CD4-positive, alpha-beta T cell treated with Interleukin-4 for 4 hours (primary cell): ENCODE data around the gene C1orf116.
"Not testable (repeated sequence)": the region's sequence is repeated elsewhere in the genome, so short reads cannot be mapped to it uniquely, and the experiment has no call there.

Source experiments
- DNase-seq: peaks from one replicate; pipeline ENCODE4 v3.0.0-alpha.2; 2020

C1orf116 gene

DNA sequence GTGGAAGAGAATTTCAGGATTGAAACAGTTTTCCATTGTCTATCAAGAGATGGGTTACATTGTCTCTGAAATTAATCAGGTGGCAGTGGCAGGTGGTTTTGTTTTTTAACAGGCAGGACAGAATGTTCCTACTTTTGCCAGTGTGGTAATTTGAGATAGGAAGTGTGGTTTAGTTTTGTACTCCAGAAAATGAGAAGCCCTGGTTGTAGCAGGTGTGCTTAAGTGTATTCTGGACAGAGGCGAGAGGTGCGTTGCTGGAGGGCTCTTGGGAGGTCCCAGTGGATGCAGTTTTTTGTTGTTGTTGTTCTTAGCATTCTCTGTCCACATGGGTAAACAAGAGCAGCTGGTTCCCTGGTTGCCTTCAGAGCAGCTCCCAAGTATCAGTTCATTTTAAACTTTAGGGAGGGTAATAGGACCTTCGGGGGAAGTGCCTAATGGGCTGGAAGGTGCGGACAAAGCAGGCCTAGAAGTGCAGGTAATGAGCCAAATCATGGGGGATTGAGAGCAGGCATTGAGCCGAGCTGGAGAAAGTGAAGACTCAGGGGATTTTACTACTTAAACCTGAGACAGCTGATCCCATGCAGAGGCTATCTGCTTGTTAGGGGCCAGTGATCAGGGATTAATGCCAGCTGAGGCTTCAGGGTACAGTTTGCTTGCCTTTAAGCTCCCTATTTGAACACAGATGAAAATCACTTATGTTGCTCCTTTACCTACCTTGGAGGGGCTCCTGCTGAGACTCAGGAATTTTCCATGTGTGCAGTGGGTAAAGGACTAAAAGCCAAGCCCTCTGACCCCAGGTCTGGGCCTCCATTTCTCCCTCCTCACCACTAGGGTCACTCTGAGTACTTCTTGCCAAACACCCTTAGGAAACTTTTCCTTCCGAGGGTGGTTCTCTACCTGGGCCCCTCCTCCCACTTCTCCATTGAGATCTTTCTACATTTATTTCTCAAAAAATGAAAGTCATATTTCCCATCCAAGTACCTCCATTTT is 26.6 kb upstream of the C1orf116 start:
- no peak for DNase-seq

DNA sequence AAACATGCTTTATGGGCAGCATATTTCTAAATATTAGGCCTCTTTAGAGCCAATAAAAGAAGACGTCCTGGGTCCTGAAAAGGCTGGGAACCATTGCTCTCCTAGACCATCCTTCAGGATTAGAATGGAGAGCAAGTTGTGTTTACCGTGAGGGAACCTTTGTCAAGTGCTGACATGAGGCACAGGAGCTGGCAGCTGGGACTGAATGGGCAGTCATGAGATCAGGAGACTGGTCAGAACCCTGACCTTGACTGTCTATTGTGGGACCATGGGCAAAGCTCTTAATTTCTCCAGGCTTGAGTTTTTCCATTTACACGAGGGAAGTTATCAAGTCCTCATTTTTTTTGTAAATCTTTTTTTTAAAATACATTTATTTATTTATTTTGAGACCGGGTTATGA is 25.7 kb upstream of the C1orf116 start:
- no peak for DNase-seq

DNA sequence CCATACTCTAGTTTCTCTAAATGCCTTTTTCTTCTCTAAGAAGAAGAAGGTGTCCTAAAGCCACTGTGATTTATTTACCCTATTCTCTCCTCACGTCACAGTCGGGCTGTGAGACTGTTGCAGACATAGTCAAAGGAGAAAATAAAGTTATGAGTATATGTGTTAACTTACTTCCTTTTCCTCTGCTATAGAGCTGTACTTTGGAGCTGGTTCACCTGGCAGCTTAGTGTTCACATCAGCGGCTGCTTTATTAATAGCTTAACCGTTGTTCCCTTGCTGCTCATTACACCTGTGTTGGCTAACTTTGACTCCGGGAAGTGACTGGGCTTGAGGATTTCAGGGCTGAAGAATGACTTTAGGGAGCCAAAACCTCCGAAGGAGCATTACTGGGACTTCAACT is 24.1 kb upstream of the C1orf116 start:
- no peak for DNase-seq

DNA sequence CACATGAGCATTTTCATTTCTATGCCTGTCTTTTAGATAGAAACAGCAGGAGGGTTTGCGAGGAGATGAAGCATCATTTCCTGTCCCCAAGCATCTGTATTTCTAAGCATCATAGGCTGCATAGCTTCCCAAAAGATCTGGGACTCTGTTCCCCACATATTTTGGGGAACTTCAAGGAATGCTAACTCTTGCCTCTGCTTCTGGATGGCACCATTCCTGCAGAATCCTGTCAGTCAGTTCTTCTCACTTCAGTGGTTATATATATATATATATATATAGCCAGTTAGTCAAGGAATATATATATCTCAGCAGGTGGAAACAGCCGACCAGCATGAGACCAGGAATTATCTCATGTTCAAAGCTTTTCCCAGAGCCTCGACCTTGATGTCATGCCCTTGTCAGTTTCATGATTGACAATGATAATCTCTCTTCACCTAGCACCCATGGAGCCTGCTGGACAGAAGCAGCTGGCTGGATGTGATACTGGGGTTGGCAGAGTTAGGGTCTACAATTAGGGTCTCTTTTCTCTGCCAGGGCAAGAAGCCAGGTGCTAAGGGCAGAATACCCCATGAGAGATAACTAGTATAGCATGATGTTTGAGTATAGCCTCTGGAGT is 22.9 kb upstream of the C1orf116 start:
- DNase-seq: no peak

DNA sequence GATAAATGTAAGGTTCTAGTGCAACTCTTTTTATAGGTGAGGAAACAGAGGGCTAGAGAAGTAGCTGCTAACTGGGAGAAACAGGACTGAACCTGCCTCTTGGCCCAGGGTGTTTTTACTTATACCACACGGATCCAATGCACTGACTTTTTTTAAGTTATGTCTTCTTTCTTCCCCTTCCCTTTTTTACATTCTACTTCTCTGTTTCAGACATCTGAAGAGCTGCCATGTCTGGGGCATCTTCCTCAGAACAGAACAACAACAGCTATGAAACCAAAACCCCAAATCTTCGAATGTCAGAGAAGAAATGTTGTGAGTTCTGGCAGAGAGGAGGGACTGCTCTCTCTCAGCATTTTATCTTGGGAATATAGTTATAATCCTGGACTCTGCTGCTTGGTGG is 21.9 kb upstream of the C1orf116 start:
- no peak for DNase-seq

DNA sequence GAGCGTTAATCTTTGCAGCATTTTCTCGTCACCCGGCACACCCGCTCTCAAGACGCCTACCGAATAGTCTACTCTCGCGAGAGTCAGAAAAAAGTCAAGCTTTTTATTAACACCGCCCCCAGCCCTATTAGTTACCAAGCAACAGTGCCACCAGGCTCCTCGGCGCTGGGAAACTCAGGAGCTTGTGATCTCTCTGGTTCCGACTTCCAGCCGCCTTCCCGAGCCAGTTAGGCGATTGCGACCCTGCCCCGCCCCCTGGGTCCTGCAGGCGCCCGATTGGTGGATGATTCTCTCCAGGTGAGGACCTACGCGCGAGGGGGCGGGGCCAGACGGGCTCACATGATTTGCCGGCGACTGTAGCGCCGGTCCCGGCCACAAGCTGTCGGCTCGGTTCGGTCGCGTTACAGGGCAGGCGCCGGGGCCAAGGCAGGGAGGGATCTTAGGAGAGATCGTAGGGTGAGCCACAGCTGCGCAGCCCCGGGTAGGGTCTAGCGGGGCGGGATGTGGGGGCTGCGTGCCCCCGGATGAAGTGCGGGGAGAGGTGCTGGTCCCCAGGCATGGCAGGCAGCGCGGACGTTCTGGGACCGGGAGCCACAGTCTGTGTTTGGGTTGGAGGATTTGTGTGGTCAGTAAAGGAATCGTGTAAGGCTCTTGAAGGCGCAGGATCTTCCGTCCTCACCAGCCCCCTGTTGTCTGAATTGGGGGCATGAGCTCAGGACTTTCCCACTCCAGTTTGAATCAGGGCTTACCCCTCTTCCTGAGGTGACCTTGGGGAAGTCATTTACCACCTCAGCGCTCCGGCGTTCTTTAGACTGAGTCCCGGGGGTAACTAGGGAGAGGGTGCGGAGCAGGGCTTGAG is 20.6 kb upstream of the C1orf116 start, which contains the start of gene PFKFB2:
Gene PFKFB2 (plus strand): TSS at position 365 of the 859 bp plus-strand sequence. CDS start 1,443 bp downstream, outside the sequence.
- peak; percentile 92 for DNase-seq

DNA sequence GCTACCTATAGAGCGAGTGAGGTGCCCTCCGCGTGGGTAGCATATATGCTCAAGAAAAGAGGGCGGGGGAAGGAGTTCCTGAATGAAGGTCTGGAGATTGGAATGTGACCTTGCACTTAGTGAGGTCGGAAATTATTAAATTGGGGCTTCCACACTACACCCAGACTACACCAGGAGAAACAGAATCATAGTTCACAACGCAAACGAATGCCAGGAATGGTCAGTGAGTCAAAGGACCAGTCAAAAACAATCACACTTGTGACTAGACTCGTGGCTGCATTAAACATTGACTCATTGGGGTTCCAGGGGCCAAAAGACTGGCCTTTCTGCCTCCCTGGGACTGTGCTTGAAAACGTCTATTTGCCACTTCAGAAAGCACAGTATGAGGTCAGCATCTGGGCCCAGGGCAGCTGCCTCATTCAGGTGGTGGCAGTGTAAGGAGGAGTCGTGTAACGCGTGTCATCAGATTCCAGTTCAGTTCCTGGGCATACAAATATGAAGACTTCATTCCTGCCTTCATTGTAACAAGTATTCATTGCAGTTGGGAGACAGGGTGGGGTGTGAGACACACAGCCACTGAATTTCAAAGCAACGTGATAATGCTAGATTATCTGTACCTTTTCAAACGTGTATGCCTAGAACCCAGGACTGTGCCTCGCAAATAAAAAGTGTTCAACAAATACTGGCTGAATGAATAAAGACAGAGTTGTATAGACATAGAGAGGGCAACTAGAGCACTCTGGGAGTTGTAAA is 18.8 kb upstream of the C1orf116 start, which contains the start of gene YOD1:
Gene YOD1 (minus strand): TSS at position 18 of the 753 bp plus-strand sequence. CDS start 178 bp downstream, outside the sequence.
- no peak for DNase-seq

DNA sequence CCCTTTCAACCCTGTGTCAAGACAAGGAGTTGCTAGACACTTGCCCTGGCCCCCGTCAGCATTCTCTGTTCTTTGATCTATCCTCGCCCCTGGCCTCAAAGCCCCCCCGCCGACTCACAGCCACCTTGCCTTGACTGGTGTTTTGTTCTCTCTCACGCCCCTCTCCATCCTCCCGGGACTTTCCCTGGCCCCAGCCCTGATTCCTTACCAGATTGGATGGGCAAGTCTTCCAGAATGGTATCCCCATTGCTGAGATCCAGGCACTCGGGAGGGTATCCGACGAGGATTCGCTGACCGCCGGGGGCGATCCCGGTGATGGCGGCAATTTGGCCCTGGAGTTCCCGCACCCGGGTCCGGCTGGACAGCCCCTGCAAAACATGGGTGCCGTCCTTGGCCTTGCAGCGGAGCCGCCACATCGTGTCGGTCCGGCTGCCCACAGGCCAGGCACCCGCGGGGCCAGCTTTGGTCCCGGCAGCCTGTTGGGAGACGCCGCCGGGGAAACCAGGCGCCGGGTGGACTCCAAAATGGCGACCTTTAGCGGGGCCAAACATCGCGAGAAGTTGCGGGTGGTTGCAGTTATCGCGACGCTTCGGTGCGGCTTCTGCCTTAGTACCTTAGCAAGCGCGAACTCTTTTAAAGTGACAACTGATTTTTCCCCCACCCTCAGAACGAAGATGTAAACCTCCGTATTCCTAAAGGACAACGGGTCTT is 18.1 kb upstream of the C1orf116 start:
- DNase-seq: peak; percentile 92

DNA sequence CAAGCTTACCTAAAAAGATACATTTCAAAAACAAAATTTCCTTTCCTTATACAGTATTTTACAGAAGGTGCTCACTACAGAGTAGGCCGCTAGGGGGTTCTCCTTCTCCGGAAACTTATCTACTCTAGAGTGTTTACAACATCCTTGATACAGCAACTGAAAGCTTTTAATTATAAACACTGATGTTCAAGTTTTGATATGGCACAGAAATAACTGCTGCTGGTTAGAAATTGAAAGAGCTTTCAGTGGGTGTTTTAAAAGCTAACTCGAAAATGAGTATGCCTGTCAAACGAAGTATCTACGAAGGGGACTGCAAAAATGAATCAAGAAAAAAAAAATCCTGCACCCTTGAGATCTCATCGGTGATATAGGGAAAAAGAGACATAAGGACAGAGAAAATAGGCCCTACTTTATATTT is 17.4 kb upstream of the C1orf116 start:
- DNase-seq: peak; percentile 75

DNA sequence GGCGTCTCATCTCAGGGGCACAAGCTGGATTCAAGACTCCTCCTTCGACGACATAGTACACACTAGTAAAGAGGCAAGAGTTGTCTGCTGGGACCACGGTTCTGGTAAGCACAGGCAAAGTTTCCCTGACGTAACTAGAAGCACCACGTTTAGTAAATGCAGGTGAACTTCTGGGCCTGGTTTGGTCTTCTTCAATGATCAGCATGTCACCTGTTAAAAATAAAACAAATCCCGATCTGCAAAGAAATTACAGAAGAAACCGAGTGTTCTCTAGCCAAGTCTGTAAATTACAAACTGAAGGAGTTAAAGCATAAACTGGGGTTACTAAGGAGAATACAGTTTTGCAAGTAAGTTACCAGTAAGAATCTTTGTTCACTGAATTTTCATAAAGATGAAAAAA is 17.0 kb upstream of the C1orf116 start:
- DNase-seq: no peak

DNA sequence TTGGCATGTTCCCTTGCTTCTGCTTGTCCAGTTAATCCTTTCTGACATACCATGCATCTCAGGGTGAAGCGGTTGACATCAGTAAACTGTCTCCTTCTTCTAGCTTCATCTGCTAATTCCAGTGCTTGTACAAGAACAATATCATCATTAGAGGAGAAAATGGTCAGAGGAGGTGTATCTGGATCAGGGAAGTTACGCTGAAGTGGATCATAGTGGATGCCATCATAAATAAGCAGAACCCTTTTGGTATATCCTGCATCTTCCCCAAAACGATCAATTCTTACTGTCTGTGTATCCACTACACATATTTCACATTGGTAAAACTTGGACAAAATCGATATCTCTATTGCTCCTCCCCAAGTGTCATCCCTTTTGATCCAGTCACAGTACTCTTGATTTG is 16.5 kb upstream of the C1orf116 start:
- no peak for DNase-seq

DNA sequence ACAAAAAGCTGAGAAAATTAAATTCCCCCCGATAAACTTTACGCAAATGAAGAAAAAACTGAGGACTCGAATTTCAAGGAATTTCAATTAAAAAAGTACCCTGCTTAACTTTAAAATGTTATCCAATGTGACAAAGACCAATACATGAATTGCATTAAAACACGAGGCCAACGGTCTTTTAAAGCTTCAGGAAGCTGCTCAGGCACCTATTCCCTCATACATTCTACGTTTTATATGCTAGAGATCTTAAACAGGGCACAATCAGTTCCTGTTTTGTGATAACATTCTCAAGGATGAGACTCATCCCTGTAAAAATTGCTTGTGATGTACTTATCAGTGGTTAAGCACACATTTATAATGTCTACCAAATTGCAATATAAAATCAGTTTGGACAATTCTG is 15.5 kb upstream of the C1orf116 start:
- DNase-seq: no peak

DNA sequence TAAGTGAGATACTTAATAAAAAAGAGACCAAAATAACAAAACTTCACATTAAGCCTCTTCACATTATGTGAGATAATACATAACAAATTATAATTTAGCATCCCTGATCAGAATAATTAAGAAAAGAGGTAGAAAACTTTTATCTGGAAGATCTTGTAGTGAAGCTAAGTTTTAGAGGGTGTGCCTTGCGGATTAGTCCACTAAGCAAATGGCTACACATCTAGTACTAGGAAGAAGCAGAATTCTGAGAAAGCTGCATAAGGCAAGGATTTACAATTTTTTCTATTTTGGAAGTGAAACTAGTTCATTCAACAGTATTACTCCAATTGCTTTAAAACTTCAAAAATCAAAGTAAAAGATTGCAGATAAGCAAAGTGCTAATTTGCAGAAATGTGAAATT is 14.9 kb upstream of the C1orf116 start:
- DNase-seq: no peak

DNA sequence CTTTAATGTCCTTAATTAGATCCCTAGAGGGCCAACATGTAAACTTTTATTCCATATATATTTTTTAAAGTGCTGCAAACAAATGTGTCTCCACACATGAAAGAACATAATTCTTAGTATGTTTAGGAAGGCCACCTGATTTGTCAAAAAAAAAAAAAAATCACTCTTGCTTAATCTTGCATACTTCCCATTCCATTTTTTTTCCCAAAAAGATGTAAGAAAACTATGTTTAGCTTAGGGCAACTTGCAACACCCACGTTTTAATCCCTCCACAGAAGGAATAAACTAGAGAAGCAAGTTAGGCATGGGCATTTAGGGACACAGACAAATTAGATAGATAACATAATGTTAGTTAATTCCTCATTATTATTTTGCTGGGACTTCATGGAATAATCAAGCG is 12.9 kb upstream of the C1orf116 start:
- DNase-seq: no peak

DNA sequence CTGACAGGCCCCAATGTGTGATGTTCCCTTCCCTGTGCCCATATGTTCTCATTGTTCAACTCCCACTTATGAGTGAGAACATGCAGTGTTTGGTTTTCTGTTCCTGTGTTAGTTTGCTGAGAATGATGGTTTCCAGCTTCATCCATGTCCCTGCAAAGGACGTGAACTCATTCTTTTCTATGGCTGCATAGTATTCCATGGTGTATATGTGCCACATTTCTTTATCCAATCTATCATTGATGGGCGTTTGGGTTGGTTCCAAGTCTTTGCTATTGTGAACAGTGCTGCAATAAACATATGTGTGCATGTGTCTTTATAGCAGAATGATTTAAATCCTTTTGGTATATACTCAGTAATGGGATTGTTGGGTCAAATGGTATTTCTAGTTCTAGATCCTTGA is 8.8 kb upstream of the C1orf116 start:
- not testable (repeated sequence) for DNase-seq

DNA sequence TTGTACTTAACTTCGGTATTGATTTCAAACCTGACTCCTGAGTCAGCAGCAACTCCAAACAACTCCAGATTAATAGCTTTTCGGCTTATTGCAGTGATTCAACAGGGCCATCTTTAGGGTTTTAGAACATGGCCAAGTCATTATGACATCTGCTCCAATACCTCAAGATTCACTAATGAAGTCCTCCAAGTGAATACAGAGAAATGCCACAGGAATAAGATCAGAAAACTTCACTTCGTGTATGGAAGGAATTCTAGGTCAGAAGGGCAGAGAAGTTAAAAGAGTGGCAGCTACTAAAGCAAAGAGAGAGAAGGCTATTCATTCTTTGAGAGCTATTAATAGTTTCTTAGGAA is 7.6 kb upstream of the C1orf116 start:
- no peak for DNase-seq

DNA sequence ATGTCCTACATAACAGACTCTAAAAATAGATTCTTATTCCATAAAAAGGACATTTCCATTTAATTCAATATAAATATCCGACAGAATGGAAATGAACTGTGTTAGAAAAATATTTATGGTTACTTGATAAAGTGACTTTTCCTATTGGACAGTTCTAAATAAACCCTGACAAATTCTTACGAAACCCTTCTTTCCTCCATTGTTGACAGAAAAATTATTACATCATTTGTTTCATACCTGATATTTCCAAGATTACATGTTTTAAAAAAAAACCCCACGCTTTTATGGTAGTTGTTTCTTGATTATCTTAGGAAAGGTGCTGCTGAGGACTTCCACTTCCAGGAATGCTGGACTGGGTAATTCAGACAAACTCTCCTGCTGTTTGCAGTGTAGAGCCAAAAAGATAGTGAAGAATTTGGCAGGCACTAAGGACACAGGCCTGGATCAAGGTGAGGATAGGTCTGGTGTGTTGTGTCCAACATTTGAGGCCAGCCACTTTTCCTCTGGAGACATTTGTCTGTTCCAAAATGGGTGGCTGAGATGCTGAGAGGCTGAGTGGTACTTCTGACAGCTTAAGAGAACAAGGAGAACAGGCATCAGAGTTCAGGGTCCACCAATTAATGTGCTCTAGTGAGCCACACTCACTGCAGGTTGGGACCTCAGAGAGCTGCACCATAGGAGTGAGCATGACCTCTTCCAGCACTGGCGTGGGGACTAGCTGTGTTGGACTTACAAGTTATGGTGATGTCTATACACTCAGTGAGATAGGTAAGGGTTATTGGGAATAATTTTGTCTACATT is 7.0 kb upstream of the C1orf116 start:
- no peak for DNase-seq

DNA sequence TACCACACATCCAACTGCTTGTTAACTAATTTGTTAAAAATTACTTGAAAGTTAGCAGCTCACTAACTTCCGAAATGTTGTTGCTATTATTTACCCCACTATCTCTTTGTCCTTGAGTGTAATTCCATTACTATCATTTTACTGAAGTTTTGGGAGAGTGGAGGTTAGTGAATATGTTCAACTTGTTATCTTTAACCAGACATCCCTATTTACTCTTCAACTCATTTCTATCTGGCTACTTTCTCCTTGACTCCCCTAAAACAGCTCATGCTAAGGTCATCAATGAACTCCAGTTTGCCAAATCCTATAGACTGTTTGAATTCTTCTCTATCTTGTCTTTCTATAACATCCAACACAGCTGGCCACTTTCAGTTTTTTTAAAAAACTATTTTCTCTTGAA is 4.3 kb upstream of the C1orf116 start:
- no peak for DNase-seq

DNA sequence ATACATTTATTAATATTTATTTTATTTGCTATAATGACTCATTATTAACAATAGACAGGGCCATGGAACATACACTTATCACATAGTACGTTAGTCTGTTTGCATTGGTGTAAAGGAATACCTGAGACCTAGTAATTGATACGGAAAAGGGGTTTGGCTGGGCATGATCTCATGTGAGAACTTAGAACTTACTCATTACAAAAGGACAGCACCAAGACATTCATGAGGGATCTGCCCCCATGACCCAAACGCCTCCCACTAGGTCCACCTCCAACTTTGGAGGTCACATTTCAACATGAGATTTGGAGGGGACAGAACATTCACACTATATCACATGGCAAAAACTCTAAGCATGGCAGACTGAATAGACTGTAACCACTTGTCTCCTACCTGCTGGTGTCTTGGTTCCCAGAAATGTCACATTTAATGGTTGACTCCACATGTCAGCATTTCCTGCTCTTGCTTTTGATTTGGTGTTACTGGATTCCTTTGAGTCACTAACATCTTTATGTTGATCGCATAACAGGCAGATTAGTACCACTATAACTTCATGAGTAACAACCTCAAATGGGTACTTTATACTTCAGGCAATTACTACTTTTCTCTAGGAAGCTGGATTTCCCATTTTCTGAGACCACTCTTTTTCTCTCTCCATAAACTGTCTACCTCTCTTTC is 3.5 kb upstream of the C1orf116 start:
- DNase-seq: no peak

DNA sequence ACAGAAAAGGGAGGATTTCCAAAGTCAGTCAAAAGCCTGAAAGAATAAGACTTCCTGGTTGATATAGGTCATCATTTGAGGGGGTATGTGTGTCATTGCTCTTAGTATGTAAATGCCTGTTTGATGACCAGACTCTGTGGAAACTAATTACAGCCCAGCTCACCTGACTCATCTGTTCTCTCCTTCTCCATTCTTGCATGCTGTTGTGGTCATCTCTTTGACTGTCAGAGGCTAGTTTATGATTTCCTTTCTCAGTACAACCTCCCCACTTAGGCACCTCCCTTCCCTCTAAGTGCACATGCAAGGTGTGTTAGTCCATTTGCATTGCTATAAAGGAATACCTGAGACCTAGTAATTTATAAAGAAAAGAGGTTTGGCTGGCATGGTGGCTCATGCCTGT is 2.4 kb upstream of the C1orf116 start:
- no peak for DNase-seq
